ENCODE results near the gene PLCH2.

PLCH2 gene

GRCh38 chr1:2501041-2501819 is 25.1 kb downstream of the PLCH2 start:
- H3K36me3 ChIP-seq (ENCODE audit: insufficient read depth, low read length): no peaks in the 10 kb centered on the region
- no peak overlapping the region for H3K9ac ChIP-seq (ENCODE audit: low read depth, low read length)
- H2AFZ ChIP-seq (ENCODE audit: low read depth, low read length): no peak overlapping the region
- H3K27ac ChIP-seq (ENCODE audit: low read length): no peak overlapping the region
- no peaks in the 10 kb centered on the region for H3K79me2 ChIP-seq (ENCODE audit: insufficient read depth, low read length)
- DNase-seq (no peak), ATAC-seq (ENCODE audit: insufficient read depth, low read depth) (no peak)
- TF ChIP-seq CTCF (IDR thresholded peaks at IDR 0.05; ENCODE audit: borderline replicate concordance, extremely low read depth, low read length, poor library complexity, severe bottlenecking): no peak
- TF ChIP-seq EZH2 (IDR thresholded peaks at IDR 0.05; ENCODE audit: borderline replicate concordance, low read depth, low read length, severe bottlenecking): no peak
- no peak overlapping the region for H3K4me3 ChIP-seq (ENCODE audit: low read depth in 1 of 2, low read length in 2 of 2)
- H3K4me2 ChIP-seq (ENCODE audit: insufficient read depth, low read length): no peak overlapping the region
- H4K20me1 ChIP-seq (ENCODE audit: insufficient read depth, low read length): peaks cover 15% of the 10 kb centered on the region
- H3K9me3 ChIP-seq (ENCODE audit: insufficient read depth, low read length, severe bottlenecking): no peaks in the 10 kb centered on the region
- H3K4me1 ChIP-seq (ENCODE audit: insufficient read depth, low read length): 0 out of 2 replicates have a peak, but pooled peaks cover 7% of the 10 kb centered on the region
- H3K27me3 ChIP-seq (ENCODE audit: insufficient read depth, low read length, poor library complexity): no peaks in the 10 kb centered on the region

- H3K79me2 ChIP-seq (ENCODE audit: insufficient read depth, low read length): no peaks in the 10 kb centered on the region
- H3K4me2 ChIP-seq (ENCODE audit: insufficient read depth, low read length): no peak overlapping the region
- H3K4me1 ChIP-seq (ENCODE audit: insufficient read depth, low read length): 0 out of 2 replicates have a peak, but pooled peaks cover 7% of the 10 kb centered on the region
- no peaks in the 10 kb centered on the region for H3K9me3 ChIP-seq (ENCODE audit: insufficient read depth, low read length, severe bottlenecking)
- ATAC-seq (ENCODE audit: insufficient read depth, low read depth) (no peak), DNase-seq (no peak)
- H2AFZ ChIP-seq (ENCODE audit: low read depth, low read length): no peak overlapping the region
- no peaks in the 10 kb centered on the region for H3K36me3 ChIP-seq (ENCODE audit: insufficient read depth, low read length)
- H3K27ac ChIP-seq (ENCODE audit: low read length): no peak overlapping the region
- H3K4me3 ChIP-seq (ENCODE audit: low read depth in 1 of 2, low read length in 2 of 2): no peak overlapping the region
- no peaks in the 10 kb centered on the region for H3K27me3 ChIP-seq (ENCODE audit: insufficient read depth, low read length, poor library complexity)
- peaks cover 20% of the 10 kb centered on the region for H4K20me1 ChIP-seq (ENCODE audit: insufficient read depth, low read length)
- TF ChIP-seq CTCF (IDR thresholded peaks at IDR 0.05; ENCODE audit: borderline replicate concordance, extremely low read depth, low read length, poor library complexity, severe bottlenecking): no peak
- no peak for TF ChIP-seq EZH2 (IDR thresholded peaks at IDR 0.05; ENCODE audit: borderline replicate concordance, low read depth, low read length, severe bottlenecking)
- H3K9ac ChIP-seq (ENCODE audit: low read depth, low read length): no peak overlapping the region
Observed at GRCh38 chr1:2501820-2502119, 25.7 kb downstream of the PLCH2 start.

GRCh38 chr1:2502210-2502609 is 26.1 kb downstream of the PLCH2 start:
- TF ChIP-seq CTCF (IDR thresholded peaks at IDR 0.05; ENCODE audit: borderline replicate concordance, extremely low read depth, low read length, poor library complexity, severe bottlenecking) (no peak), EZH2 (IDR thresholded peaks at IDR 0.05; ENCODE audit: borderline replicate concordance, low read depth, low read length, severe bottlenecking) (no peak)
- H3K27me3 ChIP-seq (ENCODE audit: insufficient read depth, low read length, poor library complexity): no peaks in the 10 kb centered on the region
- H3K9me3 ChIP-seq (ENCODE audit: insufficient read depth, low read length, severe bottlenecking): no peaks in the 10 kb centered on the region
- peaks cover 4% of the 10 kb centered on the region; the same call in 1 of the 2 replicates for H3K36me3 ChIP-seq (ENCODE audit: insufficient read depth, low read length)
- DNase-seq (no peak), ATAC-seq (ENCODE audit: insufficient read depth, low read depth) (no peak)
- H3K4me1 ChIP-seq (ENCODE audit: insufficient read depth, low read length): 0 out of 2 replicates have a peak, but pooled peaks cover 7% of the 10 kb centered on the region
- H3K4me2 ChIP-seq (ENCODE audit: insufficient read depth, low read length): no peak overlapping the region
- no peaks in the 10 kb centered on the region for H3K79me2 ChIP-seq (ENCODE audit: insufficient read depth, low read length)
- H3K27ac ChIP-seq (ENCODE audit: low read length): no peak overlapping the region
- H3K9ac ChIP-seq (ENCODE audit: low read depth, low read length): no peak overlapping the region
- H3K4me3 ChIP-seq (ENCODE audit: low read depth in 1 of 2, low read length in 2 of 2): no peak overlapping the region
- peaks cover 24% of the 10 kb centered on the region for H4K20me1 ChIP-seq (ENCODE audit: insufficient read depth, low read length)
- no peak overlapping the region for H2AFZ ChIP-seq (ENCODE audit: low read depth, low read length)

All from DND-41 (cell line).